ENCODE data around the gene RCC1. TPM values are rescaled to one million over a fixed set of nuclear protein-coding genes. Genes with fewer than 3 reads are reported as not detected.
A peak's percentile ranks its signal among the peaks of the same experiment; 100 is the strongest.

RCC1 gene
- total RNA-seq, 4 donors from 2014 or later = 3.8 to 37.6 (median 13.8) TPM

GRCh38 chr1:28494737-28495136 lies 11.1 kb upstream of the RCC1 start:
- Histone ChIP-seq H3K4me1 (no peaks in the 10 kb centered on the region), H3K27ac (no peak overlapping the region), H3K36me3 (no peaks in the 10 kb centered on the region), H3K27me3 (no peaks in the 10 kb centered on the region), H3K9me3 (no peaks in the 10 kb centered on the region), H3K4me3 (no peak overlapping the region)
- intact Hi-C loops (cut with DNase I; ENCODE audit: low total_unique reads) = no loop called here
- no peak for DNase-seq
- TF ChIP-seq CTCF (IDR thresholded peaks at IDR 0.05) (no peak), POLR2A (IDR thresholded peaks at IDR 0.05) (no peak)

- no peaks in the 10 kb centered on the region for H3K4me1 ChIP-seq
- H3K27me3 ChIP-seq = no peaks in the 10 kb centered on the region
- H3K36me3 ChIP-seq = no peaks in the 10 kb centered on the region
- TF ChIP-seq POLR2A (IDR thresholded peaks at IDR 0.05) (no peak), CTCF (IDR thresholded peaks at IDR 0.05) (no peak)
- no peak for DNase-seq
- no peak overlapping the region for H3K27ac ChIP-seq
- H3K9me3 ChIP-seq = no peaks in the 10 kb centered on the region
- H3K4me3 ChIP-seq = no peak overlapping the region
- intact Hi-C loops (cut with DNase I; ENCODE audit: low total_unique reads) = no loop called here
Measured at GRCh38 chr1:28499553-28499952, 6.3 kb upstream of the RCC1 start.

- no peak for TF ChIP-seq POLR2A (IDR thresholded peaks at IDR 0.05)
- Histone ChIP-seq H3K36me3 (no peaks in the 10 kb centered on the region), H3K27me3 (no peaks in the 10 kb centered on the region), H3K9me3 (no peaks in the 10 kb centered on the region), H3K4me3 (no peak overlapping the region), H3K4me1 (no peaks in the 10 kb centered on the region), H3K27ac (no peak overlapping the region)
- DNase-seq = no peak
- intact Hi-C loops (cut with DNase I; ENCODE audit: low total_unique reads) = no loop called here
Measured at GRCh38 chr1:28501925-28502324, 3.9 kb upstream of the RCC1 start.

- Histone ChIP-seq H3K4me1 (peaks cover 0 to under 1% of the 10 kb centered on the region in 2 donors), H3K4me3 (no peak overlapping the region), H3K36me3 (no peaks in the 10 kb centered on the region), H3K27ac (no peak overlapping the region), H3K9me3 (no peaks in the 10 kb centered on the region), H3K27me3 (no peaks in the 10 kb centered on the region)
- DNase-seq = no peak
- intact Hi-C loops (cut with DNase I; ENCODE audit: low total_unique reads) = no loop called here
- no peak for TF ChIP-seq POLR2A (IDR thresholded peaks at IDR 0.05)
- no peak for TF ChIP-seq CTCF (IDR thresholded peaks at IDR 0.05)
Measured at GRCh38 chr1:28503117-28503516, 2.7 kb upstream of the RCC1 start.

GRCh38 chr1:28506907-28507246 lies 1.0 kb downstream of the RCC1 start:
- intact Hi-C loops (cut with DNase I; ENCODE audit: low total_unique reads) = no loop called here
- Histone ChIP-seq H3K4me1 (peaks cover 0 to 10% of the 10 kb centered on the region in 2 donors), H3K9me3 (no peaks in the 10 kb centered on the region), H3K36me3 (no peaks in the 10 kb centered on the region), H3K27ac (peak overlapping the region; percentile 68 to 75), H3K4me3 (peak overlapping the region; percentile 50 to 65), H3K27me3 (no peaks in the 10 kb centered on the region)
- no peak for TF ChIP-seq POLR2A (IDR thresholded peaks at IDR 0.05)
- no peak for TF ChIP-seq CTCF (IDR thresholded peaks at IDR 0.05)
- DNase-seq = no peak

GRCh38 chr1:28507247-28507645 lies 1.4 kb downstream of the RCC1 start:
- peaks cover 0 to 10% of the 10 kb centered on the region in 2 donors for H3K4me1 ChIP-seq

More at GRCh38 chr1:28507247-28507645, 1.4 kb downstream of the RCC1 start:
- H3K36me3 ChIP-seq = no peaks in the 10 kb centered on the region
- H3K27me3 ChIP-seq = no peaks in the 10 kb centered on the region
- H3K27ac ChIP-seq = peak overlapping the region; percentile 68 to 75
- H3K9me3 ChIP-seq = no peaks in the 10 kb centered on the region
- DNase-seq = no peak
- TF ChIP-seq CTCF (IDR thresholded peaks at IDR 0.05) = no peak
- TF ChIP-seq POLR2A (IDR thresholded peaks at IDR 0.05) = no peak
- intact Hi-C loops (cut with DNase I; ENCODE audit: low total_unique reads) = no loop called here
- peak overlapping the region; percentile 50 to 65 for H3K4me3 ChIP-seq
